Spleen (tissue), 7 donors: ENCODE data around the gene LYPD3.

Experiments
- CTCF ChIP-seq, 11 experiments: fragments of 200-600 bp in 7 of 11; fragments of 450-650 bp in 4 of 11; sonication (generic) in 4 of 11; IDR thresholded peaks in 8 of 11; conservative IDR thresholded peaks in 3 of 11; 1 replicate in 7 of 11; 2 replicates in 4 of 11; pipeline versions ENCODE4 v1.4.0 to v1.8.0; 2016 to 2021; ENCODE audit warnings: antibody characterized with exemption in 11 of 11, inconsistent platforms in 4 of 11, mild to moderate bottlenecking in 1 of 11
- POLR2A ChIP-seq, 3 donors: fragments of 450-650 bp; IDR thresholded peaks; one replicate each; pipeline ENCODE4 v1.5.1; 2017; ENCODE audit warnings: antibody characterized with exemption in 3 of 3, mild to moderate bottlenecking in 1 of 3
- POLR2AphosphoS5 ChIP-seq, 3 donors: sonication (generic); formaldehyde crosslinking; IDR thresholded peaks; one replicate each; pipeline ENCODE4 v1.5.1; 2017; ENCODE audit warnings: antibody characterized with exemption in 3 of 3
- donor health status: DM: no; HTN: no; CAD: no; lungs with moderate emphysema.
- donor health status: DM: no; HTN: no; CAD: no.
- donor health status: DM: no; HTN: no; CAD: no.

- TF ChIP-seq CTCF (IDR thresholded peaks at IDR 0.05 in 8 of 11, conservative IDR thresholded peaks at IDR 0.05 in 3 of 11) (no peak), POLR2A (IDR thresholded peaks at IDR 0.05) (no peak), POLR2AphosphoS5 (IDR thresholded peaks at IDR 0.05) (no peak)
Observed at GRCh38 chr19:43474487-43474886, 9.1 kb upstream of the LYPD3 start.
